Putamen (tissue), 1 donor: ENCODE measurements around the gene SARS1.
"Not testable (repeated sequence)": the region's sequence is repeated elsewhere in the genome, so short reads cannot be mapped to it uniquely, and the experiment has no call there.

ENCODE experiments used
- DNase-seq: peaks from one replicate; pipeline ENCODE4 v3.0.0-alpha.2; 2016; ENCODE audit warnings: low spot score

SARS1 gene

GRCh38 chr1:109192433-109192832 is 21.3 kb upstream of the SARS1 start:
- no peak for DNase-seq

- DNase-seq, result no peak
Observed at GRCh38 chr1:109193653-109194590, 19.8 kb upstream of the SARS1 start.

GRCh38 chr1:109197158-109198042 is 16.3 kb upstream of the SARS1 start:
- DNase-seq, result no peak

DNA sequence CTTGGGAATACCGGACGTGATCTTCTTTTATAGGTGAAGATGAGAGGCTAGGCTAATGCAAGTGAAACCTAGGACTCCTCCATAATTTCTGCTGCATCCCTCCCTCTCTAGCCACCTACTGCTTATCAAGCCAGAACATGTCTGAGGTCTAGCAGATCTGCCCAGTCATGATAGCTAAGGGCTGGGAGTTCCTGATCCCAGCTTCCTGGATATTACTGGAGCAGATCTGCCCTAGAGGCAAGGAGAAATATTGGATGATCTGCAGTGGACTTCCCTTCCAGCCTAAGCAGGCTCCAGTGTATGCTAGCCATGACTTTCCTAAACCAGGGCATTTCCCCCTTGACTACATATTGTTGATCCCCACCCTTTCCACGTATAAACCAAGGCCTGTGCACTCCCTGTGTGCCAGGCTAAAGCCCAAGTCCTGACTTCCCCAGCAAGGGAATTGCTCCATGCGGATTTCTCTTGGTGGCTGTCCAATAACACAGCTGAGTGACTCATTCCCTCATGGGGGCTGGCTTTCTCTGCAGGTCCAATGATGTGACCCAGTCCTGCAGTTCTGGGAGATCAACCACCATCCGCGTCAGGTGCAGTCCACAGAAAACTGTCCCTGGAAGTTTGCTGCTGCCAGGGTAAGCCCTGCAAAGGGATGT is 15.5 kb upstream of the SARS1 start:
- DNase-seq, result no peak

DNA sequence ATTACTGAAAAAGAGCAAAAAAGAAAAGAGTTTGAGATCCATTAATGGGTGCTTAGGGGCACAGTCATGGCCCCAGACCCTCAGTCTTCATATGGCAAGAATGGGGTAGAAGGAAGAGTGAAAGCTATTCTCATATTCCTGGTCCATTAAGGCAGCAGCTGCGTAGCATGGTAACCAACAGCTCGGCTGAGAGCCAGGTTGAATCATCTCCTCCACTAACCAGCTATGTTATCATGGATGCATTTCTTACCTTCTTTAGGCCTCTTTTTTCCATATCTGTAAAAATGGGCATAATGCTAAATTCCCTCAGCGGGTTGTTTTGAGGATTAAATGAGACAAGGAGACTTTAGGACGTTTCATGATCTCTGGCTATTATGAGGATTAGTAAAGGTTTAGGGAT is 15.0 kb upstream of the SARS1 start:
- no peak for DNase-seq

DNA sequence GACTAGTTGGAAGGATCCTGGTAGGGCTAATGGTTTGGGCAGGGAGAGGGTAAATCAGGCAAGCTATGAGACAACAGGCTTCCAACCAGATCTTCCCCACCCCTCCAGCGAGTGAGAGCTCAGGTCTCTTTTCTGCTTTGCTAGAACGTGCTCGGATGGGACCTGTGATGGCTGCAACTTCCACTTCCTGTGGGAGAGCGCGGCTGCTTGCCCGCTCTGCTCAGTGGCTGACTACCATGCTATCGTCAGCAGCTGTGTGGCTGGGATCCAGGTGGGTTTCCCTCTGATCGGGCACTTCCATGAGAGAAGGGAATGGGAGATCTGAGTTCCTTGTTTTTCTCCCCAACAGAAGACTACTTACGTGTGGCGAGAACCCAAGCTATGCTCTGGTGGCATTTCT is 14.0 kb upstream of the SARS1 start:
- no peak for DNase-seq

DNA sequence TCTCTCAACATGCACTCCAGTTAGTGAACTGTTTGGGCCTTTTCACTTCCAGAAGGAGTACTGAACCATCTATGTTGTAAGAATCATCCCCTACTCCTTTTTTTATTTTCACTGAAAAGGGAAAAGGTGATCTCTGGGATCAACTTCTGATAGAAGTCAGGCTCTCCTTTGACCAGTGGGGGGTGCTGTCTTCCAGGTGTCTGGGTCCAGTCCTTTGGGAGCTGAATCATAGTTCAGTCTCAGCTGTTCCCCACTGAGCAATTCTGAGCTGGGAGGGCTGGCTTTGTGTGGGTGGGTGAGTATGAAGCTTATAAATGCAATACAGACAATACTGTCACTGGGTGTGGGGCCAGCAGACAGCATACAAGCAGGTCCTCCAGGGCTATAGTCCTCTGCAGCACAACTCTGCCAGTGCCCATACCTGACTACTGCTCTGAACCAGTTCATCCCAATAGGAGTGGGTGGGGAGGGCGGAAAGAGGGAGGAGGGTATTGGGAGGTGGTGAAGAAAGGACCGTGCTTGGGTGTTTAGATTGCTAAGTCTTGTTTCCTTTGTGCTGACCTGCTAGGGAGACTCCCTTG is 12.5 kb upstream of the SARS1 start:
- DNase-seq, result peak; percentile 75

DNA sequence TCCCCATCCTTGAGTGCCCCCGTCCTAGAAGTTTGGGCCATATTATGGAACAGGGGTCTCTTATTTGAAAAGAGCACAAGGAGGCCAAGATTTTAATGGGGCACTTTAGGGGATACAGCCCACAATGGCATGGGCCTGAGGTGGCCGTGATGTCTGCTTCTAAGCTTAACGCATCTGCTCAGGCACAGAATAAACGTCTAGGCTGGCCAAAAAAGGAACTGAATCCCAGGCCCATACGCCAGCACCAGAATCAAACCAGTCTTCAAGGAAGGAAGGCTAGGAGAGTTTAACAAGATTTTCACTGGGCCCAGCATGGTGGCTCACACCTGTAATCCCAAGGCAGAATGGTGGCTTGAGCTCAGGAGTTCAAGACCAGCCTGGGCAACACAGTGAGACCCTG is 9.2 kb upstream of the SARS1 start:
- DNase-seq, result no peak

DNA sequence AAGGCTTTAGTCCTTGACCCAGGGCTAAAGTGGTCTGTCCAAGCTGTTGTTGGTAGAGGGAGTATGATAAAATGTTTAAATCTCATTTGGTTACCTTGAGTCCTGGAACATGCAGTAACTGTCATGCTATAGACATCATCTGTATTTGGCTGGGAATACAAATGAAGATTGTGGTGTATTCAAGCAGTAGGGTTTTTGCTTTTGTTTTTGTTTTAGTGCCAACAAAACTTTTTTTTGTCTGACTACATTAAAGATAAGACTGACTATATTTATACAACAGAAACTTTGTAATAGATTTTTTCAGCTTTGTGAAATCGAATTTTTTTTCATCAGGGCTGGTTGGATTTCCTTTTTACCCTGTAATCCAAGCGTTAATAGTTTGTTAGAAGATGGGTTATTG is 7.4 kb upstream of the SARS1 start:
- DNase-seq, result no peak

GRCh38 chr1:109207467-109208103 is 6.1 kb upstream of the SARS1 start:
- DNase-seq, result no peak

DNA sequence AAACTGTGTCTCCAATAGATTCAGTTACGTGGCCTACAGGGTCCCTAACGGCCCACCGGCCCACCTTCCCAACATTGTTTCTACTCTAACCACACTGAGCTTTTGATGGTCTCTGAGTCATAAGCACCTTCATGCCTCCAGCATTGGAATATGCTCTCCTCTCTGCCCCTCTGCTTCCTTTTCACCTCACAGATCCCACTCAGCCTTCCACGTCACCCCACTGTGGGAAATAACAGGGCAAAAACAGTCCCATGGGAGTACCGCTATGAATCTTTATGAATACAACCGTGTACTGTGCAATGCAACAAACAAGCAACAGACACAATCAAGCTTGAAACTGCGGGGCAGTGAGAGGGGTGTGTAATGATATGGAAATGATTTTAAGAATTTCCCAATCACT is 5.3 kb upstream of the SARS1 start:
- DNase-seq, result no peak

GRCh38 chr1:109208836-109209463 is 4.8 kb upstream of the SARS1 start:
- DNase-seq, result no peak

DNA sequence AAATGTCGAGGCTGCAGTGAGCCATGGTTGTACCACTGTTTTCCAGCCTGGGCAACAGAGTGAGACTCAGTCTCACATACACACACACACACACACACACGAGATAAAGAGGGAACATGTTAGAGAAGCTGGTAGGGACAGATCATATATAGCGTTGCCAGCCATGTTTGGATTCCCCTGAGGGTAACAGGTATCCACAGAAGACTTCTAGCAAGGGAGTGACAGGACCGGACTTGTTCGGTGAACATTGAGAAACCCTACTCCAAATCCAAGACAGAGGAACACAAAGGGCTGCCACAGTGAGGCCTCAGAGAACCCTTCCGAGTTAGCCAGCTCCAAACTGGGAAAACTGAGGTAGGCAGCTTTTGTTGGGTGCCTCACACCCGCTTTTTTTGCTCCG is 3.7 kb upstream of the SARS1 start:
- DNase-seq, result no peak

GRCh38 chr1:109213345-109213823 is 334 bp upstream of the SARS1 start:
- no peak for DNase-seq

GRCh38 chr1:109214695-109215623 is 1.2 kb downstream of the SARS1 start:
- no peak for DNase-seq

- no peak for DNase-seq
Observed at GRCh38 chr1:109216662-109217061, 2.9 kb downstream of the SARS1 start.

DNA sequence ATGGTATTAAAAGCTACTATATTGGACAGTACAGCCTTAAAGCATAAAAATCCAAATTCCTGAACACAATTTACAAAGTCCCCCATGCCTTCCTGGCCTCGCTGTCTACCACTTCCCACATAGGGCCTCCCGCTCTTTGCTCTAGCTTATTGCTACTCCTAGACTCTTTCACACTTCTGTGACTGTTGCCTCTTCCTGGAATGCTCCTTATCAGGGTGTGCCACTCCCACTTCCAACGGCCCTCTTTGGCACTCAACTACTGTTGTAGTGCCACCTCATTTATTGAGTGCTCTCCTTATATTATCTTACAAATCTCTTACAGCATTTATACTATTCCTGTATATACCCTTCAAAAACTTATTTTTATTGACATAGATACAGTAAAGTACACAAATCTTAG is 4.8 kb downstream of the SARS1 start:
- DNase-seq, result no peak

GRCh38 chr1:109221201-109221600 is 7.5 kb downstream of the SARS1 start:
- not testable (repeated sequence) for DNase-seq

- DNase-seq, result no peak
Observed at GRCh38 chr1:109225308-109225707, 11.6 kb downstream of the SARS1 start.
